H1 (cell line): ENCODE measurements around the gene VMP1. TPM values are rescaled to one million over a fixed set of nuclear protein-coding genes. Genes with fewer than 3 reads are reported as not detected.

Experiments used
- CTCF ChIA-PET: fragments of 300-600 bp; sonication (Branson Sonifier 250); formaldehyde crosslinking; loops from one replicate; lab custom pipeline; 2021; ENCODE audit not compliant: partially characterized antibody; lab: Charles Lee
- POLR2A ChIA-PET: fragments of 300-600 bp; sonication (Branson Sonifier 250); formaldehyde crosslinking; loops from one replicate; lab custom pipeline; 2021; ENCODE audit warnings: inconsistent platforms; ENCODE audit not compliant: partially characterized antibody; lab: Charles Lee
- DNase-seq, 2 experiments: peaks; one replicate each; pipeline versions ENCODE4 v3.0.0 to v3.0.0-alpha.2; 2010 to 2022; ENCODE audit warnings: low spot score in 2 of 2, low read depth in 1 of 2, mixed read lengths in 1 of 2
- FAIRE-seq: peaks from 2 replicates; lab custom pipeline; 2011; peaks lifted over from hg19 to GRCh38; lab: Jason Lieb, UNC
- H2AFZ ChIP-seq: 2 replicates; pipeline ENCODE4 v1.8.1; 2012; ENCODE audit warnings: low read length, inconsistent platforms
- H2AK5ac ChIP-seq: 2 replicates; pipeline ENCODE4 v1.6.1; 2013; ENCODE audit warnings: low read depth, low read length
- H2BK120ac ChIP-seq: replicated peaks from 2 replicates; pipeline ENCODE3; 2013; ENCODE audit warnings: low read depth, low read length, inconsistent platforms
- H2BK12ac ChIP-seq: 2 replicates; pipeline ENCODE4 v1.6.1; 2013; ENCODE audit warnings: low read depth, low read length
- H2BK15ac ChIP-seq: 2 replicates; pipeline ENCODE4 v1.6.1; 2013; ENCODE audit warnings: low read length
- H2BK20ac ChIP-seq: 2 replicates; pipeline ENCODE4 v1.6.1; 2013; ENCODE audit warnings: low read length
- H2BK5ac ChIP-seq: 2 replicates; pipeline ENCODE4 v1.6.1; 2013; ENCODE audit warnings: low read depth, low read length
- H3K14ac ChIP-seq: 2 replicates; pipeline ENCODE4 v1.6.1; 2013; ENCODE audit warnings: inconsistent platforms; ENCODE audit not compliant: insufficient read length
- H3K18ac ChIP-seq: 2 replicates; pipeline ENCODE4 v1.6.1; 2013; ENCODE audit warnings: low read length; ENCODE audit errors: extremely low read depth
- H3K23ac ChIP-seq: 2 replicates; pipeline ENCODE4 v1.6.1; 2013; ENCODE audit warnings: inconsistent platforms; ENCODE audit not compliant: insufficient read length
- H3K23me2 ChIP-seq: 2 replicates; pipeline ENCODE4 v1.6.1; 2013; ENCODE audit warnings: low read depth, low read length
- H3K27ac ChIP-seq: 2 replicates; pipeline ENCODE4 v1.6.1; 2011; ENCODE audit warnings: low read depth, low read length, inconsistent platforms
- H3K27me3 ChIP-seq, 4 experiments: replicated peaks in 1 of 4; 1 replicate in 1 of 4; 2 replicates in 3 of 4; pipeline versions ENCODE4 v1.6.1 to v1.8.1; 2011 to 2013; ENCODE audit warnings: low read length in 3 of 4, mild to moderate bottlenecking in 3 of 4, inconsistent platforms in 2 of 4, mixed read lengths in 2 of 4, moderate library complexity in 1 of 4; ENCODE audit not compliant: control insufficient read depth in 3 of 4, insufficient read depth in 3 of 4; ENCODE audit errors: extremely low read depth in 1 of 4
- H3K36me3 ChIP-seq, 4 experiments: 2 replicates each; pipeline versions ENCODE4 v1.6.1 to v1.8.1; 2011 to 2013; ENCODE audit warnings: mild to moderate bottlenecking in 4 of 4, low read length in 3 of 4, moderate library complexity in 2 of 4, control low read depth in 1 of 4, inconsistent platforms in 1 of 4; ENCODE audit not compliant: insufficient read depth in 4 of 4, control insufficient read depth in 2 of 4
- H3K4ac ChIP-seq: replicated peaks from 2 replicates; pipeline ENCODE3; 2013; ENCODE audit warnings: low read length, low read depth, mixed read lengths, inconsistent platforms; ENCODE audit not compliant: insufficient read length
- H3K4me1 ChIP-seq, 4 experiments: replicated peaks in 1 of 4; 1 replicate in 1 of 4; 2 replicates in 3 of 4; pipeline versions ENCODE4 v1.6.1 to v1.8.1; 2011 to 2013; ENCODE audit warnings: low read length in 3 of 4, inconsistent platforms in 2 of 4, mixed read lengths in 1 of 4; ENCODE audit not compliant: insufficient read depth in 4 of 4, control insufficient read depth in 3 of 4
- H3K4me2 ChIP-seq, 2 experiments: 2 replicates each; pipeline versions ENCODE4 v1.6.1 to v1.8.1; 2011 to 2013; ENCODE audit warnings: low read depth in 2 of 2, low read length in 2 of 2, control low read depth in 1 of 2, inconsistent platforms in 1 of 2, mild to moderate bottlenecking in 1 of 2; ENCODE audit not compliant: insufficient read depth in 1 of 2
- H3K4me3 ChIP-seq, 4 experiments: fragments of 200-600, 300-600 bp in 1 of 4; sonication (generic), shearing (Covaris generic), sonication (Bioruptor Twin) in 1 of 4; 2 replicates each; pipeline versions ENCODE4 v1.5.1 to v1.8.1; 2011 to 2016; ENCODE audit warnings: low read length in 4 of 4, low read depth in 3 of 4, control low read depth in 2 of 4, inconsistent platforms in 2 of 4, mild to moderate bottlenecking in 2 of 4, mixed read lengths in 1 of 4, moderate library complexity in 1 of 4; ENCODE audit not compliant: insufficient read depth in 2 of 4; ENCODE audit errors: extremely low read depth in 1 of 4
- H3K56ac ChIP-seq: replicated peaks from 2 replicates; pipeline ENCODE3; 2013; ENCODE audit warnings: low read depth, mild to moderate bottlenecking, mixed read lengths, low read length, inconsistent platforms; ENCODE audit not compliant: insufficient read length
- H3K79me1 ChIP-seq: 2 replicates; pipeline ENCODE4 v1.6.1; 2013; ENCODE audit warnings: low read depth, low read length, control low read depth
- H3K79me2 ChIP-seq, 2 experiments: 2 replicates each; pipeline versions ENCODE4 v1.6.1 to v1.8.1; 2012 to 2013; ENCODE audit warnings: low read length in 2 of 2, mild to moderate bottlenecking in 2 of 2, inconsistent platforms in 1 of 2; ENCODE audit not compliant: insufficient read depth in 2 of 2, control insufficient read depth in 1 of 2
- H3K9ac ChIP-seq, 4 experiments: replicated peaks in 1 of 4; 1 replicate in 1 of 4; 2 replicates in 3 of 4; pipeline versions ENCODE4 v1.6.1 to v1.8.1; 2011 to 2013; ENCODE audit warnings: low read depth in 3 of 4, low read length in 3 of 4, control low read depth in 2 of 4, mild to moderate bottlenecking in 2 of 4, moderate library complexity in 2 of 4, inconsistent platforms in 1 of 4; ENCODE audit errors: extremely low read depth in 1 of 4
- H3K9me3 ChIP-seq, 2 experiments: 2 replicates each; pipeline versions ENCODE4 v1.6.1 to v1.8.1; 2012 to 2013; ENCODE audit warnings: mild to moderate bottlenecking in 2 of 2, moderate library complexity in 2 of 2, control low read depth in 1 of 2, inconsistent platforms in 1 of 2, low read depth in 1 of 2, low read length in 1 of 2, mixed read lengths in 1 of 2; ENCODE audit not compliant: insufficient read depth in 2 of 2
- H4K20me1 ChIP-seq, 2 experiments: replicated peaks in 1 of 2; 2 replicates each; pipeline versions ENCODE3 to v1.8.1; 2011 to 2013; ENCODE audit warnings: inconsistent platforms in 2 of 2, low read length in 2 of 2, mild to moderate bottlenecking in 1 of 2; ENCODE audit not compliant: insufficient read depth in 2 of 2, control insufficient read depth in 1 of 2
- H4K5ac ChIP-seq: 2 replicates; pipeline ENCODE4 v1.6.1; 2013; ENCODE audit warnings: low read length, low read depth, mixed read lengths, inconsistent platforms; ENCODE audit not compliant: insufficient read length
- H4K8ac ChIP-seq: 2 replicates; pipeline ENCODE4 v1.8.0; 2013; ENCODE audit warnings: mild to moderate bottlenecking, moderate library complexity, low read length, inconsistent platforms; ENCODE audit not compliant: insufficient read depth; ENCODE audit errors: extremely low read depth
- H4K91ac ChIP-seq: replicated peaks from 2 replicates; pipeline ENCODE3; 2013; ENCODE audit warnings: low read length, mixed read lengths, inconsistent platforms; ENCODE audit not compliant: insufficient read length
- ASH2L ChIP-seq: fragments of 200-600, 300-600 bp; sonication (generic); IDR thresholded peaks from one replicate; pipeline ENCODE4 v1.7.1; 2017; ENCODE audit warnings: low read length
- CEBPB ChIP-seq: IDR thresholded peaks from 2 replicates; pipeline ENCODE4 v1.6.1; 2012; ENCODE audit warnings: low read depth, low read length
- GTF2F1 ChIP-seq: IDR thresholded peaks from 2 replicates; pipeline ENCODE4 v1.6.1; 2012; ENCODE audit warnings: low read depth, low read length, improper control_type of control experiment, borderline replicate concordance
- HDAC2 ChIP-seq, 2 experiments: fragments of 300-600 bp in 1 of 2; sonication (generic) in 1 of 2; IDR thresholded peaks; 2 replicates each; pipeline ENCODE4 v1.6.1; 2011 to 2012; ENCODE audit warnings: low read depth in 2 of 2, low read length in 2 of 2, mild to moderate bottlenecking in 2 of 2, moderate library complexity in 2 of 2, borderline replicate concordance in 1 of 2, inconsistent platforms in 1 of 2
- JUN ChIP-seq: IDR thresholded peaks from 2 replicates; pipeline ENCODE4 v1.6.1; 2011; ENCODE audit warnings: low read depth, mild to moderate bottlenecking, improper control_type of control experiment, low read length
- PHF8 ChIP-seq: fragments of 200-600 bp; sonication (generic); conservative IDR thresholded peaks from 2 replicates; pipeline ENCODE4 v1.7.1; 2012; ENCODE audit warnings: low read depth, mild to moderate bottlenecking, inconsistent platforms, low read length, moderate library complexity
- SIN3A ChIP-seq, 2 experiments: IDR thresholded peaks in 1 of 2; conservative IDR thresholded peaks in 1 of 2; 2 replicates each; pipeline ENCODE4 v1.6.1; 2011 to 2012; ENCODE audit warnings: low read length in 2 of 2, improper control_type of control experiment in 1 of 2, low read depth in 1 of 2, mild to moderate bottlenecking in 1 of 2
- SP2 ChIP-seq: IDR thresholded peaks from 2 replicates; pipeline ENCODE4 v1.6.1; 2012; ENCODE audit warnings: mild to moderate bottlenecking, low read length, inconsistent platforms
- SRF ChIP-seq: IDR thresholded peaks from 2 replicates; pipeline ENCODE4 v1.6.1; 2011; ENCODE audit warnings: mild to moderate bottlenecking, low read depth, low read length, moderate library complexity
- TBP ChIP-seq: IDR thresholded peaks from 2 replicates; pipeline ENCODE4 v1.6.1; 2011; ENCODE audit warnings: low read depth, low read length, improper control_type of control experiment
- TCF12 ChIP-seq: IDR thresholded peaks from 2 replicates; pipeline ENCODE4 v1.6.1; 2011; ENCODE audit warnings: low read depth, mild to moderate bottlenecking, low read length
- TEAD4 ChIP-seq: IDR thresholded peaks from 2 replicates; pipeline ENCODE4 v1.6.1; 2012; ENCODE audit warnings: low read depth, low read length, inconsistent platforms, mixed read lengths
- ZNF274 ChIP-seq: IDR thresholded peaks from 2 replicates; pipeline ENCODE4 v1.7.0; 2012; ENCODE audit warnings: low read length, borderline replicate concordance; ENCODE audit errors: extremely low read depth
- polyA plus RNA-seq, 7 experiments: library from polyadenylated mRNA; depleted of rRNA in 3 of 7; stranded (reverse) in 5 of 7; unstranded in 2 of 7; fragments of >200 nt in 5 of 7; fragments of 200-250 nt in 2 of 7; gene quantifications; 1 replicate in 5 of 7; 2 replicates in 1 of 7; 4 replicates in 1 of 7; pipeline versions ENCODE4 v1.2.1 to v1.2.3, GENCODE V29; 2011 to 2013; ENCODE audit warnings: missing spikeins in 2 of 7, mixed read lengths in 2 of 7
- total RNA-seq: library from RNA; stranded (reverse); fragmentation: NEBNext Ultra II Directional; extraction: Animal tissue kit (Norgen Biotek cat#: 25700); gene quantifications from 2 replicates; pipeline ENCODE4 v1.2.1, GENCODE V29; 2021
- TF ChIP-seq, protein P1 (sequence below): IDR thresholded peaks from 2 replicates; pipeline ENCODE4 v1.6.1; 2011; ENCODE audit warnings: low read length, improper control_type of control experiment

The VMP1 gene
- total and polyA plus RNA-seq, 2 of the 8 experiments (the other 6 are each of a cell fraction or from before 2014, with no cell fraction given) = 45.0 to 92.7 TPM

DNA sequence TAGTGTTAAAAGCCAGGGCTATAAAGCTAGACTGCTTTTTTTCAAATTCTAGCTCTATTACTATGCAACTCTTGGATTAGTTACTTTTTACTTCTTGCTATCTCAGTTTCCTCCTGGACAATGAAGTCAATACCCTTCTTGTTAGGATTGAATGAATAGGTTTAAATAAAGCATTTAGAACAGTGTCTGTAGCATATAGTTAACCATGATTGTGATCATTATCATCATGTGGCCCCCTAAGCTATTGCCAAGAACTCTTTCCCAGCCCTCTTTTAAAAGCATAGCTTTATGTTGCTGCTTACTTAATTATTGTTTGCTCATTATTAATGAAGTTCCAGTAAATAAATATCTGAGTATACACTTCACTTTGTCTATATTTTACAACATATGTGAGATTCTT, 4.5 kb downstream of the VMP1 start:
- H3K14ac ChIP-seq = no peak overlapping the region
- H2BK5ac ChIP-seq = no peak overlapping the region
- H3K56ac ChIP-seq = no peak overlapping the region
- ChIA-PET POLR2A (interaction anchor here (1.3 kb wide), 1 partner anchor 13 kb away, joined by 3 read pairs; no protein-coding TSS in a partner anchor), CTCF (interaction anchor here (0.8 kb wide), 1 partner anchor 14 kb away, joined by 3 read pairs; no protein-coding TSS in a partner anchor)
- H2AFZ ChIP-seq = no peak overlapping the region
- H3K79me1 ChIP-seq = peaks cover 3% of the 10 kb centered on the region; the same call in 1 of the 2 replicates
- no peak overlapping the region for H2BK120ac ChIP-seq
- H2AK5ac ChIP-seq = no peak overlapping the region
- H3K9me3 ChIP-seq = no peaks in the 10 kb centered on the region
- H3K4ac ChIP-seq = no peak overlapping the region
- FAIRE-seq = no peak
- no peaks in the 10 kb centered on the region for H3K27me3 ChIP-seq
- H3K4me2 ChIP-seq = no peak overlapping the region
- no peak overlapping the region for H2BK20ac ChIP-seq
- H2BK15ac ChIP-seq = no peak overlapping the region
- H3K9ac ChIP-seq = no peak overlapping the region
- peaks cover 4 to 75% of the 10 kb centered on the region in 2 experiments for H3K79me2 ChIP-seq
- no peak overlapping the region for H4K8ac ChIP-seq
- H3K18ac ChIP-seq = no peak overlapping the region
- no peak for DNase-seq
- H3K36me3 ChIP-seq = no peaks in the 10 kb centered on the region
- H4K5ac ChIP-seq = no peak overlapping the region
- no peak overlapping the region for H4K91ac ChIP-seq
- peaks cover 2 to 3% of the 10 kb centered on the region in 2 experiments for H4K20me1 ChIP-seq
- no peaks in the 10 kb centered on the region; a peak in 1 of 7 replicates for H3K4me1 ChIP-seq
- H3K23ac ChIP-seq = no peak overlapping the region
- no peak overlapping the region for H3K27ac ChIP-seq
- no peak overlapping the region for H3K4me3 ChIP-seq
- no peak overlapping the region for H2BK12ac ChIP-seq
- H3K23me2 ChIP-seq = 0 out of 2 replicates have a peak, but pooled peaks cover 3% of the 10 kb centered on the region
- TF ChIP-seq TCF12 = no peak
- TF ChIP-seq JUN = no peak
- no peak for TF ChIP-seq PHF8
- TF ChIP-seq ASH2L = no peak
- TF ChIP-seq SIN3A (conservative IDR thresholded peaks at IDR 0.05 in 1 of 2, IDR thresholded peaks at IDR 0.05 in 1 of 2; ENCODE audit: low read depth in 1 of 2, low read length in 2 of 2) = no peak
- TF ChIP-seq, protein P1, sequence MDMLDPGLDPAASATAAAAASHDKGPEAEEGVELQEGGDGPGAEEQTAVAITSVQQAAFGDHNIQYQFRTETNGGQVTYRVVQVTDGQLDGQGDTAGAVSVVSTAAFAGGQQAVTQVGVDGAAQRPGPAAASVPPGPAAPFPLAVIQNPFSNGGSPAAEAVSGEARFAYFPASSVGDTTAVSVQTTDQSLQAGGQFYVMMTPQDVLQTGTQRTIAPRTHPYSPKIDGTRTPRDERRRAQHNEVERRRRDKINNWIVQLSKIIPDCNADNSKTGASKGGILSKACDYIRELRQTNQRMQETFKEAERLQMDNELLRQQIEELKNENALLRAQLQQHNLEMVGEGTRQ = no peak
- TF ChIP-seq CEBPB = no peak
- no peak for TF ChIP-seq HDAC2 (IDR thresholded peaks at IDR 0.05; ENCODE audit: borderline replicate concordance in 1 of 2, low read depth in 2 of 2, low read length in 2 of 2)
- TF ChIP-seq SRF = no peak
- TF ChIP-seq GTF2F1 = no peak
- no peak for TF ChIP-seq TEAD4
- no peak for TF ChIP-seq TBP
- no peak for TF ChIP-seq ZNF274
- TF ChIP-seq SP2 = no peak
